Sigmoid colon (tissue), 7 donors: Measurements from ENCODE around the gene EXTL1. TPM values are rescaled to one million over a fixed set of nuclear protein-coding genes. Genes with fewer than 3 reads are reported as not detected.

Source experiments
- DNase-seq: peaks from one replicate; pipeline ENCODE4 v3.0.0-alpha.2; 2019
- H3K27ac ChIP-seq, 4 donors: fragments of 200-600 bp; sonication (generic); one replicate each; pipeline ENCODE4 v1.5.1; 2016 to 2019; ENCODE audit warnings: mild to moderate bottlenecking in 1 of 4
- H3K27me3 ChIP-seq, 3 donors: fragments of 200-600 bp; sonication (generic); one replicate each; pipeline ENCODE4 v1.5.1; 2019; ENCODE audit warnings: mild to moderate bottlenecking in 1 of 3
- H3K36me3 ChIP-seq, 4 donors: fragments of 200-600 bp; sonication (generic); one replicate each; pipeline ENCODE4 v1.5.1; 2016 to 2019
- H3K4me1 ChIP-seq, 4 donors: fragments of 200-600 bp; sonication (generic); one replicate each; pipeline ENCODE4 v1.5.1; 2017 to 2019
- H3K4me3 ChIP-seq, 4 donors: fragments of 200-600 bp; sonication (generic); one replicate each; pipeline ENCODE4 v1.5.1; 2017 to 2019; ENCODE audit warnings: mild to moderate bottlenecking in 2 of 4, moderate library complexity in 1 of 4
- H3K9me3 ChIP-seq, 4 donors: fragments of 200-600 bp in 3 of 4; sonication (generic) in 3 of 4; one replicate each; pipeline versions ENCODE4 v1.5.1 to v1.6.1; 2013 to 2019
- EP300 ChIP-seq, 4 donors: sonication (generic); formaldehyde crosslinking; IDR thresholded peaks; one replicate each; pipeline ENCODE4 v1.6.1; 2017; ENCODE audit warnings: antibody characterized with exemption in 4 of 4
- POLR2A ChIP-seq, 2 donors: fragments of 450-650 bp; IDR thresholded peaks; one replicate each; pipeline ENCODE4 v1.6.1; 2016; ENCODE audit warnings: antibody characterized with exemption in 2 of 2, mild to moderate bottlenecking in 2 of 2, moderate library complexity in 2 of 2
- POLR2AphosphoS5 ChIP-seq, 4 donors: sonication (generic); formaldehyde crosslinking; IDR thresholded peaks; one replicate each; pipeline ENCODE4 v1.6.1; 2017; ENCODE audit warnings: antibody characterized with exemption in 4 of 4
- WGBS, 2 donors: extraction: QIAGEN DNeasy Blood & Tissue Kit; methylation state at CpG; one replicate each; pipeline ENCODE4 v1.1.7; 2013; 5-methylcytosine and 5-hydroxymethylcytosine counted together
- intact Hi-C: fragments of 100-400 bp; cut with DNase I; formaldehyde crosslinking; loops from one replicate; pipeline ENCODE4 v1.15.1; 2023
- polyA plus RNA-seq, 3 donors: library from polyadenylated mRNA; stranded (reverse); fragments of 200-250 nt; gene quantifications; one replicate each; pipeline ENCODE4 v1.2.3, GENCODE V29; 2013
- total RNA-seq, 4 donors: library from RNA; depleted of rRNA; stranded (reverse); fragments of >200 nt; gene quantifications; one replicate each; pipeline ENCODE4 v1.1.0, GENCODE V29; 2016
- TF ChIP-seq, protein P1 (sequence below), 4 experiments: fragments of 450-650 bp in 3 of 4; fragments of 200-600 bp in 1 of 4; IDR thresholded peaks; one replicate each; pipeline ENCODE4 v1.5.1; 2016 to 2019; ENCODE audit warnings: antibody characterized with exemption in 4 of 4, mild to moderate bottlenecking in 3 of 4, moderate library complexity in 2 of 4
- donor health status: healthy with polysubstance abuse.
- donor health status: Bipolar disorder and iron deficiency.
- donor health status: healthy.

EXTL1 gene
- total and polyA plus RNA-seq, 7 donors: under 0.01 to 1.5 (median 1.0) TPM; not detected in 1

DNA sequence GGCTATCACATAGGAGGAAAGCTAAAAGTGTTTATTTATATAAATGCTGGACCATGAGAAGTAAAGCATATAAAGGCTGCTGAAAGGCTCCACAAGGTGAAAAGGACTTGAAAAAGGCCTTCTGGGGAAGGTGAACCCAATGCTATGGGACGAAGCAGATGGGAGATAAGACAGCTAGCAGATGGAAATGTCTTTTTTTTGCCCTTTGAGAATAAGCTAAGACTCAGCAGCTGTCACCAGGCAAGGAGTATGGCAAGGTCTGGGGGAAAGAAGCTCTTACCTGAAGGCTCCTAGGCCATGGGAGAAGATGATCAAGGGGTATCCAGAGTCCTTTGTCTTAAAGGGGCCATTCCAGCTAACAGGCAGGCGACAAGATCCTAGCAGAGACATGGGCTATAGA lies 33.6 kb upstream of the EXTL1 start:
- intact Hi-C loops: no loop called here
- Histone ChIP-seq H3K27ac (no peak overlapping the region), H3K9me3 (no peaks in the 10 kb centered on the region), H3K27me3 (no peaks in the 10 kb centered on the region), H3K36me3 (peaks cover 0 to 40% (median 22%) of the 10 kb centered on the region in 4 donors), H3K4me1 (peaks cover 0 to 6% (median 2%) of the 10 kb centered on the region in 4 donors), H3K4me3 (no peak overlapping the region)
- DNase-seq: no peak
- WGBS, 2 donors: 88 to 93% methylated on average over 2 of the region's 2 CpGs
- TF ChIP-seq, protein P1, sequence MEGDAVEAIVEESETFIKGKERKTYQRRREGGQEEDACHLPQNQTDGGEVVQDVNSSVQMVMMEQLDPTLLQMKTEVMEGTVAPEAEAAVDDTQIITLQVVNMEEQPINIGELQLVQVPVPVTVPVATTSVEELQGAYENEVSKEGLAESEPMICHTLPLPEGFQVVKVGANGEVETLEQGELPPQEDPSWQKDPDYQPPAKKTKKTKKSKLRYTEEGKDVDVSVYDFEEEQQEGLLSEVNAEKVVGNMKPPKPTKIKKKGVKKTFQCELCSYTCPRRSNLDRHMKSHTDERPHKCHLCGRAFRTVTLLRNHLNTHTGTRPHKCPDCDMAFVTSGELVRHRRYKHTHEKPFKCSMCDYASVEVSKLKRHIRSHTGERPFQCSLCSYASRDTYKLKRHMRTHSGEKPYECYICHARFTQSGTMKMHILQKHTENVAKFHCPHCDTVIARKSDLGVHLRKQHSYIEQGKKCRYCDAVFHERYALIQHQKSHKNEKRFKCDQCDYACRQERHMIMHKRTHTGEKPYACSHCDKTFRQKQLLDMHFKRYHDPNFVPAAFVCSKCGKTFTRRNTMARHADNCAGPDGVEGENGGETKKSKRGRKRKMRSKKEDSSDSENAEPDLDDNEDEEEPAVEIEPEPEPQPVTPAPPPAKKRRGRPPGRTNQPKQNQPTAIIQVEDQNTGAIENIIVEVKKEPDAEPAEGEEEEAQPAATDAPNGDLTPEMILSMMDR (IDR thresholded peaks at IDR 0.05): no peak
- TF ChIP-seq POLR2AphosphoS5 (IDR thresholded peaks at IDR 0.05): no peak

DNA sequence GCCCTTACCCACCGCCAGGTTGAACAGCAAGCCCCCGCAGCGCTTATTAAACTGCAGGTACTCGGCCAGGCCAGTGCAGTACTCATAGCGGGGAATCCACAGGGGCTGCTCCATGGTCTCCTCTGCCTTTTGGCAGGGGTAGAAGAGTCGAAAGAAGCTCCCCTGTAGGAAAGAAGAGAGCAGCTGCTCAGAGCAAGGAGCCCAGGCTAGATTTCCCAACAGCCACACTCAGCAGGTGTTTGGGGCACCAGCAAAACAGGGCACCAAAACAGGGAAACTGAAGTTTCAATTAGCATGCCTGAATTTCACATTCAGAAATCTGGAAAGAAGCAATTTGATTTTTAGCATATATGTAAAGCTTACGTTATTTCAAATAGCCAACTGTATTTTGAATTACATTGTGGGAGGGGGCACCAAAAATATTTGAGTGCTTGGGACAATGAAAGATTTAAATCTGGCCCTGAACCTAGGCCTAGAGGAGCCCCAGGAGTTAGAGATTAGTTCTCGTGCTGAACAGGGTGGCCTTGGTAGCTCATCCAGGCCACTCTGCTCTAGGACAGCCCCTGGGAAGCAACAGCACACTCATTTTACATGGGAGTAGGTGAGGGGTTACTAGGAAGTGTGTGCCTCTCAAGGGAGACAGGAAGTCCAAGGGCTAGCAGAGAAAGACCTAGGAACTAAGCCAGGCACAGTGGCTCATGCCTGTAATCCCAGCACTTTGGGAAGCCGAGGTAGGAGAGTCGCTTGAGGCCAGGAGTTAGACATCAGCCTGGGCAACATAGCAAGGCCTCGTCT lies 31.9 kb upstream of the EXTL1 start:
- Histone ChIP-seq H3K4me1 (peaks cover 0 to 6% (median 2%) of the 10 kb centered on the region in 4 donors), H3K4me3 (no peak overlapping the region), H3K27me3 (no peaks in the 10 kb centered on the region), H3K36me3 (peaks cover 0 to 26% (median 15%) of the 10 kb centered on the region in 4 donors), H3K27ac (no peak overlapping the region), H3K9me3 (no peaks in the 10 kb centered on the region)
- WGBS, 2 donors: 86 to 92% methylated on average over 11 of the region's 11 CpGs
- intact Hi-C loops: no loop called here
- no peak for DNase-seq
- TF ChIP-seq POLR2AphosphoS5 (IDR thresholded peaks at IDR 0.05): no peak

DNA sequence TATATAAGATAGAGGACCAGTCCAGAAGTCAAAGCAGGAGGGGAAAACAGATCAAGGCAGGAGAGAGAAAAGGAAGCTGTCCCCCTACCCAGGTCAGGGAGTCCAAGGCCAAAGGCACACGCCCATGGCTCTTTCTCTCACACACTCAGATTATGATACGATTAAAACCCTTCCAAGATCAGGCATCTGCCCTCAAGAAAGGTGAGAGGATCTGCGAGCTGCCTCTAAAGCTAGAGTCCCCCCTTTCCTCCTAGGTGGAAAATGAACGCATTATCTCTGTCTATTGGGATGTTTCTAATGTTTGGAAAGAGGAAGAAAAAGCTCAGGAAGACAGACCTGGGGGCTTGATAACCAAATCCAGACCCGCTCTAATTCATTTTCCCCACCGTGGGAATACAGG lies 31.3 kb upstream of the EXTL1 start:
- Histone ChIP-seq H3K4me1 (peaks cover 0 to 6% (median 2%) of the 10 kb centered on the region in 4 donors), H3K4me3 (no peak overlapping the region), H3K27ac (peak overlapping the region in 1 of 4 donors; percentile 21), H3K9me3 (no peaks in the 10 kb centered on the region), H3K27me3 (no peaks in the 10 kb centered on the region), H3K36me3 (peaks cover 0 to 22% (median 13%) of the 10 kb centered on the region in 4 donors)
- 69 to 86% methylated on average over 6 of the region's 6 CpGs for WGBS, 2 donors
- DNase-seq: no peak
- TF ChIP-seq EP300 (IDR thresholded peaks at IDR 0.05) (no peak), POLR2AphosphoS5 (IDR thresholded peaks at IDR 0.05) (no peak), POLR2A (IDR thresholded peaks at IDR 0.05) (no peak)
- TF ChIP-seq, protein P1 (IDR thresholded peaks at IDR 0.05): no peak
- intact Hi-C loops: no loop called here

DNA sequence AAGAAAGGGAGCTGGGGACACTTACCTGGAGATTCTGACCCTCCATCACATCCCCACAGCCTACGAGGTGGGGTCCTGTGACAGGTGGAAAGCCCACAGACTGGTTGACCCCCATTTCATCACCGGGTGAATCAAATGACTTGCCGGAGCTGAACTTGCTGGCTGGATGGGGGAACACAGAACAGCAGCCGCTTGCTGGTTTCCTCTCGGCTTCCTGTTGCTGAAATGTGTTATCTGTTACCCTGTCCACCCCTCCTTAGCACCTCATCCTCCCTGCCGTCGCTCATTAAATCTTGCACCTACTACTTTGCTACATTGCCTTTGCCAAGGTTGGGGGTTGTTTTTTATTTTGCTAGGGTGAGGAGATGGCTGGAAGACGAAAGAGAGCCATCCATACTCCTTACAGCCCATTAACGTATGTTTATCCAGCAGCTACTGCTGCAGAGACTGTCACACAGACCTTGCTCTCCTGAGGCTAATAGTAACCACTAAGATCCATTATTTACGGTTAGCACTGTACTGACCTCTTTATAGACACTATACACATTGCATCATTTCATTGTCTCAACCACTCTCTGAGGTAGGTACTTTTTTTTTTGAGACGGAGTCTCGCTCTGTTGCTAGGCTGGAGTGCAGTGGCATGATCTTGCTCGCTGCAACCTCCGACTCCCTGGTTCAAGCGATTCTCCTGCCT lies 30.7 kb upstream of the EXTL1 start:
- 60 to 90% methylated on average over 15 of the region's 15 CpGs for WGBS, 2 donors
- intact Hi-C loops: no loop called here
- Histone ChIP-seq H3K36me3 (peaks cover 0 to 16% (median 10%) of the 10 kb centered on the region in 4 donors), H3K27ac (peak overlapping the region in 1 of 4 donors; percentile 21), H3K4me1 (peaks cover 0 to 6% (median 2%) of the 10 kb centered on the region in 4 donors), H3K27me3 (no peaks in the 10 kb centered on the region), H3K9me3 (no peaks in the 10 kb centered on the region), H3K4me3 (no peak overlapping the region)
- no peak for DNase-seq
- TF ChIP-seq POLR2AphosphoS5 (IDR thresholded peaks at IDR 0.05) (no peak), POLR2A (IDR thresholded peaks at IDR 0.05) (no peak)
- TF ChIP-seq, protein P1 (IDR thresholded peaks at IDR 0.05): no peak

DNA sequence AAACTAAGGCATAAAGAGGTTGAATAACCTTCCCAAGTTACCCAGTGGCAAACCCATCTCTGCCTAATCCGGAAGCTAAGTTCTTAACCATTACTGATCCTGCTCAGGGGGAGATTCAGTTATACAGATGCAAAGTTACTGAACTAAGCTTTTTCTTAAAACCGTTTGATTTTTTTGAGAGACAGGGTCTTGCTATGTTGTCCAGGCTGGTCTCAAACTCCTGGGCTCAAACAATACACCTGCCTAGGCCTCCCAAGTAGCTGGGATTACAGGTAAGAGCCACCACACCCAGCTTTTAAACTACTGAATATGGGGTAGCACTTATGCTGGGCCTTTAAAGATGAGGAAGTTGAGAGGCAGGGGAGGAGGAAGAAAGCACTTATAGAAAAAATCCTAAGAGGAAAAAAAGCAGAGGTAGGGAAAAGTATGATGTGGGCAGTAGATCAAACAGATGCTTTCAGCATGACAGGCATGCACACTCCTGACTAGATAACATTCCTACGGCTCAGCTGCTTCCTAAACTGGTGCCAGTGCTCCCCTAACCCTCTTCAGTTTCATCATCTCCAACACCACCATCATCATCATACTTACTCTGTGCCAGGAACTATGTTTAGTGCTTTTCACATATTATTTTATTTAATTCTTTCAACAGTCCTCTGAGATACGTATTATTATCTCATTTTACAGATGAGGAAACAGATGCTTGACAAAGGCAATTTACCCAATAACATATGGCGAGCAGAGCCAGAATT lies 29.5 kb upstream of the EXTL1 start:
- WGBS, 2 donors: 85 to 88% methylated on average over 5 of the region's 5 CpGs
- Histone ChIP-seq H3K4me3 (no peak overlapping the region), H3K27me3 (no peaks in the 10 kb centered on the region), H3K27ac (no peak overlapping the region), H3K9me3 (no peaks in the 10 kb centered on the region), H3K36me3 (peaks cover 0 to 11% (median 10%) of the 10 kb centered on the region in 4 donors), H3K4me1 (peaks cover 0 to 11% (median 8%) of the 10 kb centered on the region in 4 donors)
- intact Hi-C loops: no loop called here
- no peak for DNase-seq
- no peak for TF ChIP-seq POLR2AphosphoS5 (IDR thresholded peaks at IDR 0.05)
- TF ChIP-seq EP300 (IDR thresholded peaks at IDR 0.05): no peak
- TF ChIP-seq, protein P1 (IDR thresholded peaks at IDR 0.05): no peak
- no peak for TF ChIP-seq POLR2A (IDR thresholded peaks at IDR 0.05)
